SK-N-MC (cell line): ENCODE results near the gene SUN2.

Experiments
- EZH2 ChIP-seq: fragments of 200-600 bp; sonication (generic); IDR thresholded peaks from one replicate; pipeline ENCODE4 v1.6.1; 2017; ENCODE audit warnings: antibody characterized with exemption
- FOXP2 ChIP-seq: optimal IDR thresholded peaks from 2 replicates; pipeline ENCODE3; 2011; ENCODE audit warnings: mild to moderate bottlenecking, moderate library complexity; ENCODE audit not compliant: insufficient read depth; ENCODE audit errors: extremely low read length, control extremely low read depth
- POLR2AphosphoS5 ChIP-seq: IDR thresholded peaks from 2 replicates; pipeline ENCODE4 v1.6.1; 2012; ENCODE audit warnings: mild to moderate bottlenecking, low read depth, low read length, borderline replicate concordance

GRCh38 chr22:38700270-38700788 lies 55.5 kb downstream of the SUN2 start:
- TF ChIP-seq EZH2: no peak
- TF ChIP-seq FOXP2: no peak
- TF ChIP-seq POLR2AphosphoS5: no peak
